ENCODE data around the gene EEF1B2. TPM values are rescaled to one million over a fixed set of nuclear protein-coding genes. Genes with fewer than 3 reads are reported as not detected.
A peak's percentile ranks its signal among the peaks of the same experiment; 100 is the strongest.
"Not testable (repeated sequence)": the region's sequence is repeated elsewhere in the genome, so short reads cannot be mapped to it uniquely, and the experiment has no call there.

Gene EEF1B2
- total RNA-seq, 4 donors from 2014 or later, result 237 to 689 (median 502) TPM

DNA sequence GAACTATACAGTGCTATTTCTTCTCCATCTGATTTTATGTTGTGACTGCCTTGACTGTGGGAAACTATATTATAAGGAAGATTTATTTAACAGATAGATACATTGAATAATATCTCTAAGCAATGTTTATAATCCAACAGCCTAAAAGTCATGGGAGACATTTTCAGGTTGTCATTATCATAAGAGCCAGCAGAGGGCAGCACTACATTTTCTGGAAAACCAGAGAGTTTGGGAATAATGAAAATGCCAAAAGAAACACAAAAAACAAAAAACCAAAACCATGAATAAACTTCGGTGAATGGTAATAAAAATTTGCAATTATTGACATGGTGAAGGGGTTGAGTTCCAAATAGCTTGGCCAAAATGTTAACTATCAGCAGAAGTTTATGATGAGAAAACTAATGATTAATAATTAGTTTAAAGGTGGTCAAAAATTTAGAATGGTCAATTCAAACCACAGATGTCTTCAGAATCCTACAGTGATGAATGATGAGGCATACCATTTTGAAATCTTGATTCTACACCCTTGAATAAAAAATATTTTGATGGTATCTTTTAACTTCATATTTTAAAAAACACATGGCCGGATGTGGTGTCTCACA is 4.7 kb downstream of the EEF1B2 start:
- no peak overlapping the region for H3K4me3 ChIP-seq
- DNase-seq (ENCODE audit: low spot score in 2 of 2), result no peak
- peaks cover 34% of the 10 kb centered on the region for H3K36me3 ChIP-seq
- TF ChIP-seq, protein P1, sequence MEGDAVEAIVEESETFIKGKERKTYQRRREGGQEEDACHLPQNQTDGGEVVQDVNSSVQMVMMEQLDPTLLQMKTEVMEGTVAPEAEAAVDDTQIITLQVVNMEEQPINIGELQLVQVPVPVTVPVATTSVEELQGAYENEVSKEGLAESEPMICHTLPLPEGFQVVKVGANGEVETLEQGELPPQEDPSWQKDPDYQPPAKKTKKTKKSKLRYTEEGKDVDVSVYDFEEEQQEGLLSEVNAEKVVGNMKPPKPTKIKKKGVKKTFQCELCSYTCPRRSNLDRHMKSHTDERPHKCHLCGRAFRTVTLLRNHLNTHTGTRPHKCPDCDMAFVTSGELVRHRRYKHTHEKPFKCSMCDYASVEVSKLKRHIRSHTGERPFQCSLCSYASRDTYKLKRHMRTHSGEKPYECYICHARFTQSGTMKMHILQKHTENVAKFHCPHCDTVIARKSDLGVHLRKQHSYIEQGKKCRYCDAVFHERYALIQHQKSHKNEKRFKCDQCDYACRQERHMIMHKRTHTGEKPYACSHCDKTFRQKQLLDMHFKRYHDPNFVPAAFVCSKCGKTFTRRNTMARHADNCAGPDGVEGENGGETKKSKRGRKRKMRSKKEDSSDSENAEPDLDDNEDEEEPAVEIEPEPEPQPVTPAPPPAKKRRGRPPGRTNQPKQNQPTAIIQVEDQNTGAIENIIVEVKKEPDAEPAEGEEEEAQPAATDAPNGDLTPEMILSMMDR (IDR thresholded peaks at IDR 0.05), result peak; percentile 54 to 64
- TF ChIP-seq POLR2AphosphoS5 (IDR thresholded peaks at IDR 0.05), result no peak
- TF ChIP-seq EP300 (IDR thresholded peaks at IDR 0.05), result no peak
- TF ChIP-seq POLR2A (IDR thresholded peaks at IDR 0.05), result no peak
- no peaks in the 10 kb centered on the region for H3K9me3 ChIP-seq
- no peaks in the 10 kb centered on the region for H3K27me3 ChIP-seq
- peaks cover 17% of the 10 kb centered on the region for H3K4me1 ChIP-seq
- H3K27ac ChIP-seq, result no peak overlapping the region
- 56% methylated on average over 2 of the region's 2 CpGs for WGBS

DNA sequence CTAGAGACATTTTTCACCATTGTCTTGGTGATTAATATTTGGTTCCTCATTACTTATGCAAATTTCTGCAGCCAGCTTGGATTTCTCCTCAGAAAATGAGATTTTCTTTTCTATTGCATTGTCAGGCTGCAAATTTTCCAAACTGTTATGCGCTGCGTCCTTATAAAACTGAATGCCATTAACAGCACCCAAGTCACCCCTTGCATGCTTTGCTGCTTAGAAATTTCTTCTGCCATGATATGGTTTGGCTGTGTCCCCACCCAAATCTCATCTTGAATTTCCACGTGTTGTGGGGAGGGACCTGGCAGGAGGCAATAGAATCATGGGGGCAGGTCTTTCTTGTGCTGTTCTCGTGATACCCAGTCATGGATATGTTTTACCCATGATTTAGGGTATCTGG is 8.5 kb downstream of the EEF1B2 start:
- H3K36me3 ChIP-seq, result peaks cover 14% of the 10 kb centered on the region
- H3K4me3 ChIP-seq; H3K9me3 ChIP-seq; H3K4me1 ChIP-seq; H3K27ac ChIP-seq; DNase-seq (ENCODE audit: low spot score in 2 of 2); H3K27me3 ChIP-seq: not testable (repeated sequence)
- 97% methylated on average over 4 of the region's 4 CpGs for WGBS

- not testable (repeated sequence) for H3K4me3 ChIP-seq; H3K9me3 ChIP-seq; H3K27me3 ChIP-seq; DNase-seq (ENCODE audit: low spot score in 2 of 2); H3K4me1 ChIP-seq; H3K27ac ChIP-seq; H3K36me3 ChIP-seq
- no CpG with 5 or more reads among the region's 52 CpGs for WGBS
Observed at GRCh38 chr2:206171624-206172397, 12.1 kb downstream of the EEF1B2 start.

- WGBS, result 96% methylated on average over 4 of the region's 4 CpGs
- Histone ChIP-seq H3K4me1 (no peaks in the 10 kb centered on the region), H3K4me3 (no peak overlapping the region), H3K9me3 (no peaks in the 10 kb centered on the region), H3K27ac (no peak overlapping the region), H3K36me3 (peaks cover under 1% of the 10 kb centered on the region), H3K27me3 (no peaks in the 10 kb centered on the region)
- TF ChIP-seq, protein P1 (IDR thresholded peaks at IDR 0.05), result no peak
- TF ChIP-seq EP300 (IDR thresholded peaks at IDR 0.05) (no peak), POLR2AphosphoS5 (IDR thresholded peaks at IDR 0.05) (no peak), POLR2A (IDR thresholded peaks at IDR 0.05) (no peak)
- no peak for DNase-seq (ENCODE audit: low spot score in 2 of 2)
Observed at GRCh38 chr2:206173147-206173546, 13.5 kb downstream of the EEF1B2 start.

GRCh38 chr2:206176121-206176520 is 16.4 kb downstream of the EEF1B2 start:
- TF ChIP-seq POLR2A (IDR thresholded peaks at IDR 0.05) (no peak), POLR2AphosphoS5 (IDR thresholded peaks at IDR 0.05) (no peak), EP300 (IDR thresholded peaks at IDR 0.05) (no peak)
- TF ChIP-seq, protein P1 (IDR thresholded peaks at IDR 0.05), result no peak
- 92% methylated on average over 2 of the region's 2 CpGs for WGBS
- DNase-seq (ENCODE audit: low spot score in 2 of 2), result no peak
- Histone ChIP-seq H3K4me3 (no peak overlapping the region), H3K27me3 (no peaks in the 10 kb centered on the region), H3K27ac (no peak overlapping the region), H3K36me3 (no peaks in the 10 kb centered on the region), H3K4me1 (no peaks in the 10 kb centered on the region), H3K9me3 (no peaks in the 10 kb centered on the region)

GRCh38 chr2:206176901-206177300 is 17.2 kb downstream of the EEF1B2 start:
- whole genome bisulfite sequencing, result 69% methylated on average over 3 of the region's 3 CpGs
- H3K4me1 ChIP-seq, result no peaks in the 10 kb centered on the region
- no peak for TF ChIP-seq EP300 (IDR thresholded peaks at IDR 0.05)
- no peak for TF ChIP-seq POLR2AphosphoS5 (IDR thresholded peaks at IDR 0.05)
- TF ChIP-seq POLR2A (IDR thresholded peaks at IDR 0.05), result no peak
- TF ChIP-seq, protein P1 (IDR thresholded peaks at IDR 0.05), result no peak
- no peak for DNase-seq (ENCODE audit: low spot score in 2 of 2)
- H3K4me3 ChIP-seq, result no peak overlapping the region
- H3K27me3 ChIP-seq, result no peaks in the 10 kb centered on the region
- no peak overlapping the region for H3K27ac ChIP-seq
- H3K9me3 ChIP-seq, result no peaks in the 10 kb centered on the region
- H3K36me3 ChIP-seq, result no peaks in the 10 kb centered on the region

- H3K4me3 ChIP-seq; H3K27ac ChIP-seq; H3K27me3 ChIP-seq; H3K9me3 ChIP-seq; H3K4me1 ChIP-seq; DNase-seq (ENCODE audit: low spot score in 2 of 2); H3K36me3 ChIP-seq: not testable (repeated sequence)
- WGBS, result 95% methylated on average over 6 of the region's 6 CpGs
Observed at GRCh38 chr2:206181526-206181925, 21.8 kb downstream of the EEF1B2 start.

All from suprapubic skin (tissue), 4 donors.